Ectodermal cell (in vitro differentiated cells): ENCODE measurements around the gene TMTC2.

Experiments used
- H3K27ac ChIP-seq: 2 replicates; pipeline ENCODE4 v1.7.0; 2013; ENCODE audit warnings: mild to moderate bottlenecking, low read depth, low read length; ENCODE audit not compliant: insufficient read depth, poor library complexity, severe bottlenecking
- H3K27me3 ChIP-seq: 2 replicates; pipeline ENCODE4 v1.7.0; 2013; ENCODE audit warnings: mild to moderate bottlenecking, low read length; ENCODE audit not compliant: insufficient read depth, control insufficient read depth, poor library complexity, severe bottlenecking
- H3K36me3 ChIP-seq: one replicate; pipeline ENCODE4 v1.7.0; 2013; ENCODE audit warnings: low read length; ENCODE audit not compliant: control insufficient read depth, insufficient read depth
- H3K4me1 ChIP-seq: one replicate; pipeline ENCODE4 v1.7.0; 2013; ENCODE audit warnings: low read length; ENCODE audit not compliant: control insufficient read depth, insufficient read depth
- H3K4me3 ChIP-seq: 2 replicates; pipeline ENCODE4 v1.7.0; 2013; ENCODE audit warnings: low read depth, low read length, control low read depth; ENCODE audit not compliant: insufficient read depth
- H3K9me3 ChIP-seq: 2 replicates; pipeline ENCODE4 v1.7.0; 2013; ENCODE audit warnings: mild to moderate bottlenecking, low read length, moderate library complexity; ENCODE audit not compliant: control insufficient read depth
- WGBS, 2 experiments: methylation state at CpG; one replicate each; pipeline ENCODE4 v1.1.7; 2013; ENCODE audit warnings: missing lambda C conversion rate in 2 of 2; 5-methylcytosine and 5-hydroxymethylcytosine counted together

Gene TMTC2

DNA sequence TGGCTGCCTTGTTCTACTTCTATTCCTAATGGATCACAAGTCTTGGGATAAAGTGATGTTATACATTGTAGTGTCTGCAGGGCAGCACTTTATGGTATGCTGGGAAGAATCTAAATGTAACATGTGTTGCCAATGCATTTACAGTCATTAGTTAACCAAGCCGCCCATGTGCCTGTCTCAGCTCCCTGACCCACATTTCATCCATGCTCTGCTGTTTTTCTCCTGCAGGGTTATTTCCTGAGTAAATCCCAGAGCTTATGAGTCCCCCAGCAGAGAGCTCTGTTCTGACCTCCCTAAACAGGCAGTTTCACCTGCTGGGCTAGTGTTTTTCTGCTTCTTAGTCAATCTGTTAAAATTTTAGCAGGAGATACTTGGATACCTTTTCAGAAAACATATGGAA lies 4.4 kb upstream of the TMTC2 start:
- H3K36me3 ChIP-seq, result no peaks in the 10 kb centered on the region
- no peak overlapping the region for H3K27ac ChIP-seq
- H3K4me1 ChIP-seq, result peaks cover 5% of the 10 kb centered on the region
- no peaks in the 10 kb centered on the region for H3K9me3 ChIP-seq
- no peak overlapping the region for H3K4me3 ChIP-seq
- no peaks in the 10 kb centered on the region for H3K27me3 ChIP-seq
- 68% methylated on average over 1 of the region's 1 CpG for WGBS, 2 experiments

DNA sequence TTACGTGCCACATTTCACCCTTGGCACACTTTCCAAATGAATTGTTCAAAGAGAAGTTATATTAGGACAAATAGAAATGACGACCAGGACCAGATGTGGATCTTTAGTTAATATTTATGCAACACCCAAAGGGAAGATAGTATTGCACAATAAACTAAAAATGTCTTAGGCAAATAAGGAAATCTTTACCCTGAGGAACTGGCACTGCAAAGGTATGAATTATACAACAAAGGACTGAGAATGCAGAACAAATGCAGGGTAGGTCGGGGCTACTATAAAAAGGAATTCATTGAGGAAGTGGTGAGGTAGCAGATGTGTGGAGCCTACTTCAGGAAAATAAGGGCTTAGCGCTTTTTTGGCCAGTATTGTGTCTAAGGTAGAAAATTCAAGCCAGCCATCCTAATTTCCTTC lies 3.9 kb upstream of the TMTC2 start:
- Histone ChIP-seq H3K36me3 (no peaks in the 10 kb centered on the region), H3K4me1 (peaks cover 5% of the 10 kb centered on the region), H3K9me3 (no peaks in the 10 kb centered on the region), H3K4me3 (no peak overlapping the region), H3K27me3 (no peaks in the 10 kb centered on the region), H3K27ac (no peak overlapping the region)
- 82 to 89% methylated on average over 4 of the region's 4 CpGs for WGBS, 2 experiments

GRCh38 chr12:82685790-82686167 lies 927 bp upstream of the TMTC2 start:
- H3K27me3 ChIP-seq, result no peaks in the 10 kb centered on the region

DNA sequence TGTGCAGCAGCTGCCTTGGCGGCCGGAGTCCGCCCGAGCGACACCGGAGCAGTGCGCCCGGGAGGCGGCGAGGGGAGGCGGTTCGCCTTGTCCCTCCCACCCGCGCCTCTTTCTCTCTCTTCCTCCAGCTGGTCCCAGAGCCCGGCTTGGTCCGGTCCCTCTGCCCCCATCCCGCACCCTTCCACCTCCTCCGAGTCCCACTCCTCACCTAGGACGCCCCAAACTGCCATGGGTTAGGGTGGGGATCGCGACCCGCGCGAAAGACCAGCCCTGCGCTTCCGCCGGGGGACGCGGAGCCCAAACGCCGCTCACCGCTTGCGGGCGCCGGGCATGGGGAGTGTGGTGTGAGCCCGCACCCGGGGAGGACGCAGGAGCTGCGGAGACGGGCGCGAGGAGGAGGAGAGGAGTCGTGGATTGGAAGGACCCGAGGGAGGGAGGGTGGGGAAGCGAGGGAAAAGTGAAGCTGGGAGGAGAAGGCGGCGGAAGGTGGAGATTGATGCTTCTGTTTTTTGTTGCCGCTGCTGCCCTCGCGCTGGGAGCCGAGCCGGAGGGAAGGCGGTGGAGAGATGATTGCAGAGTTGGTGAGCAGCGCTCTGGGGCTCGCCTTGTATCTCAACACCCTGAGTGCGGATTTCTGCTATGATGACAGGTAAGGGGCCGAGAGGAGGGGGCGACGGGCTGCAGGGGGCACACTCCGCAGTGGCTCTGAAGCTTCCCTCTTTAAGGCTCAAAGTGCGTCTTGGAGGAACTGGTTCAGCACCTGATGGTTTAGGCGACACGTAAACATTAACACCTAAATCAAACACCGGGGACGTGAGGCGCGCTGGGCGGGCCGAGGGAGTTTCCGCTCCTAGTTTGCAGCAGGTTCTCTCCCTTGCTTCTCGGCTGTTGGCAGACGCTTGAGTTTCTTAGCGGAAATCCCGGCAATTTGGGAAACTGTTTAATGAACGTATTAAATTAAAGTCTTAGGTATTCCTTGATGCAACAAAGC lies 610 bp downstream of the TMTC2 start:
- H3K27ac ChIP-seq, result no peak overlapping the region
- 0% methylated on average over 75 of the region's 75 CpGs for WGBS, 2 experiments
- H3K27me3 ChIP-seq, result no peaks in the 10 kb centered on the region
- H3K4me3 ChIP-seq, result peak overlapping the region; percentile 82
- H3K9me3 ChIP-seq, result no peaks in the 10 kb centered on the region
- peaks cover under 1% of the 10 kb centered on the region for H3K36me3 ChIP-seq
- peaks cover 14% of the 10 kb centered on the region for H3K4me1 ChIP-seq

More at GRCh38 chr12:82685790-82686167, 927 bp upstream of the TMTC2 start:
- H3K27ac ChIP-seq, result no peak overlapping the region
- peaks cover 14% of the 10 kb centered on the region for H3K4me1 ChIP-seq
- no peaks in the 10 kb centered on the region for H3K36me3 ChIP-seq
- peak overlapping the region; percentile 82 for H3K4me3 ChIP-seq
- no peaks in the 10 kb centered on the region for H3K9me3 ChIP-seq
- WGBS, 2 experiments, result 1% methylated on average over 11 of the region's 11 CpGs

- Histone ChIP-seq H3K9me3 (no peaks in the 10 kb centered on the region), H3K27me3 (no peaks in the 10 kb centered on the region), H3K4me1 (peaks cover 9% of the 10 kb centered on the region), H3K36me3 (peaks cover 8% of the 10 kb centered on the region), H3K27ac (no peak overlapping the region), H3K4me3 (peak overlapping the region; percentile 82)
- WGBS, 2 experiments, result 12 to 19% methylated on average over 12 of the region's 12 CpGs
Observed at GRCh38 chr12:82688035-82688501, 1.4 kb downstream of the TMTC2 start.

GRCh38 chr12:82688596-82688995 lies 1.9 kb downstream of the TMTC2 start:
- Histone ChIP-seq H3K4me3 (peak overlapping the region; percentile 82), H3K27me3 (no peaks in the 10 kb centered on the region), H3K27ac (no peak overlapping the region), H3K36me3 (peaks cover 13% of the 10 kb centered on the region), H3K4me1 (peaks cover 9% of the 10 kb centered on the region), H3K9me3 (no peaks in the 10 kb centered on the region)
- 63 to 69% methylated on average over 7 of the region's 7 CpGs for WGBS, 2 experiments

DNA sequence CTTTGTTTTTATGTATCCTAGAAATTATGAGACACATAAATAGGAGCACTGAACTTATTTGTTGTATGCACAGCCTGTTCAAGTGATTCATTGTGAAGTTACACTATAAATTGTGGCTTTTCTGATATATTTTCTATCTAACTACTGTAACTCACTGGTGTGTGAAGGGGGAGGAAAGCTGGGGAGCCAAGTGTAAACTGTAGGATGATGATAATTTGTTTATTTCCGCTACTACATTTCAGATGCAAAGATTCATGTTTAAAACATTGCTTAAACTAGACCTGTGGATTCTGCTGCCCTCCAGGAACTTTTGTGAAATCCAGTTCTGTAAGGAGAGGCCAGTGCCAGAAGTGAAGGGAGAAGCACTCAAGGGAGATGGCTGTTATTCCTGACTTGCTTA lies 3.3 kb downstream of the TMTC2 start:
- Histone ChIP-seq H3K27me3 (no peaks in the 10 kb centered on the region), H3K36me3 (peaks cover 13% of the 10 kb centered on the region), H3K4me3 (no peak overlapping the region), H3K9me3 (no peaks in the 10 kb centered on the region), H3K4me1 (peaks cover 9% of the 10 kb centered on the region), H3K27ac (no peak overlapping the region)
- 85% methylated on average over 1 of the region's 1 CpG; no CpG with 5 or more reads in 1 of the 2 experiments for WGBS, 2 experiments

DNA sequence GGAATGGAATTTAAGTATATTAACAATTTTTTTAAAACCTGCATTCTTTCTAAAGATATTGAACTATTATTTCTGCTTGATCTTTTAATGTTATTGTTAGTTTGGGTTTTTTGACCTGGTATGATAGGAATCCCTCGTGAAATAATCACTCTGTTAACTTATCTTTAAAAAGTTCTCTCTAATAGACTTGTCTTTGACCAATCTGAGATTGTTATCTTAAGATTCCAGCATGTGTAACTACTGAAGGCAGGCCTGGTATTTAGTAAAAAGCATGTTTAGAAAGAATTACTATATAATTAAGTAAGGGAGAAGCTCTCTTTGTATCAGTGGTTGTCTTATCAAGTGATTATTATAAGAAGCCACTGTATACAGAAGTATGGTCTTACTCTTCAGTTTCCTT lies 4.8 kb downstream of the TMTC2 start:
- no peak overlapping the region for H3K4me3 ChIP-seq
- H3K27me3 ChIP-seq, result no peaks in the 10 kb centered on the region
- no peak overlapping the region for H3K27ac ChIP-seq
- no peaks in the 10 kb centered on the region for H3K9me3 ChIP-seq
- peaks cover 13% of the 10 kb centered on the region for H3K36me3 ChIP-seq
- H3K4me1 ChIP-seq, result peaks cover 13% of the 10 kb centered on the region
- WGBS, 2 experiments, result 100% methylated on average over 1 of the region's 1 CpG; no CpG with 5 or more reads in 1 of the 2 experiments

DNA sequence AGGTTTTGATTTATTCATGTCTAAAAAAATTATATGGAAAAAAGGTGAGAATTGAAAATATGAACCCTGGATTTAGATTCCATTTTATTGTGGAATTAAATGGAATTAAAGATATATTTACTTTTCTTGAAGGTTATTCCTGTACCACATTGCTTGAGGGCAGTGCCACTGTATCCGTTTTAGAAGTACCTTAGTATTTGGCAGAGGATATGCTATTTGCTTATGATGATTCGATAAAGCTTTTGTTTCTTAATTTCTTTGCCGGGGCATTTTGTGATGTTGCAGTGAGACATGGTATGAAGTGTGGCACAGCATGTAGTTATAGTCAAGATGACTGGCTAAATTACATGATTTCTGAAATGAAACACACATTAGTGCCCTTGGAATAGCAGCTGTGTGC lies 7.6 kb downstream of the TMTC2 start:
- no peaks in the 10 kb centered on the region for H3K27me3 ChIP-seq
- WGBS, 2 experiments, result 94 to 96% methylated on average over 3 of the region's 3 CpGs
- peaks cover 8% of the 10 kb centered on the region for H3K4me1 ChIP-seq
- no peak overlapping the region for H3K4me3 ChIP-seq
- H3K27ac ChIP-seq, result no peak overlapping the region
- peaks cover 13% of the 10 kb centered on the region for H3K36me3 ChIP-seq
- no peaks in the 10 kb centered on the region for H3K9me3 ChIP-seq

DNA sequence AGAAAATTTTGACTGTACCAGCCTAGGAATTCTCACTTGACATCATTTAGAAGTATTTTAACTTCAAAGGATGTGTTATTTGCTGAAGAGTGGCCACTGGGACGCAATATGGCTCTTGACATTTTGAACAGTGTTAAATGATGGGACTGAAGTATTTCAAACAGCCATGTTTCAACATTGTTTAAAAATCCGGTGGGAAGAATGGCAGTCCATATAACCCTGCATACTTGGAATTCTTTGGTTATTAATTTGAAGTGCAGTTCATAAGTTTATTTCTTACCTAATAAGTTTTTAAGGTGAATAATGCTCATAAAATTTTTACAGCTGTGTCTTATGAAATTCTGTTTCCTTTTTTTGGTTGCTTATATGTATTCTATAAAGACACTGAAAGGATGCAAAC lies 8.3 kb downstream of the TMTC2 start:
- Histone ChIP-seq H3K9me3 (no peaks in the 10 kb centered on the region), H3K36me3 (peaks cover 13% of the 10 kb centered on the region), H3K27me3 (no peaks in the 10 kb centered on the region), H3K27ac (no peak overlapping the region), H3K4me3 (no peak overlapping the region), H3K4me1 (peaks cover 11% of the 10 kb centered on the region)
- WGBS, 2 experiments, result 89 to 98% methylated on average over 2 of the region's 2 CpGs
